ENCODE results near the gene RNU11.

The RNU11 gene

DNA sequence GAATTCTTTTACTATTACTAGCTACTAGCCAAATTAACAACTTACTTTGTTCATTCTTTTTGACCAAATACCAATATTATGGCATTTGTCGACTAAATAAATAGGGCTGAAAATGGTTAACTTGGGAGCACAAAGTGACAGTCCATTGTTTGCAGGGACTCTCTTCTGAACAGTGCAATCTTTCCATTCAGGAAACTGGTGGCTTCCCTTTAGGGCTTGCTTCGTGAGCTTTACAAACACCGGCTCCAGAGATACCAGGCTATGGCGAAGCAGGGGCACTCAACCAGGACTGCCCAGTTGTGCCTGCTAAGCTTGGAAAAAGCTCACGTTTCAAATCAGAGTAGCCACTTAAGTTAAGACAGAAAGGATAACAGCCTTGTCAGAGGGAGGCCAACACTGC is 44.0 kb upstream of the RNU11 start:
- no peak overlapping the region for H3K9ac ChIP-seq (ENCODE audit: low read length)
- TF ChIP-seq EZH2phosphoT487 (conservative IDR thresholded peaks at IDR 0.05; ENCODE audit: low read length): no peak
- TF ChIP-seq, protein P1, sequence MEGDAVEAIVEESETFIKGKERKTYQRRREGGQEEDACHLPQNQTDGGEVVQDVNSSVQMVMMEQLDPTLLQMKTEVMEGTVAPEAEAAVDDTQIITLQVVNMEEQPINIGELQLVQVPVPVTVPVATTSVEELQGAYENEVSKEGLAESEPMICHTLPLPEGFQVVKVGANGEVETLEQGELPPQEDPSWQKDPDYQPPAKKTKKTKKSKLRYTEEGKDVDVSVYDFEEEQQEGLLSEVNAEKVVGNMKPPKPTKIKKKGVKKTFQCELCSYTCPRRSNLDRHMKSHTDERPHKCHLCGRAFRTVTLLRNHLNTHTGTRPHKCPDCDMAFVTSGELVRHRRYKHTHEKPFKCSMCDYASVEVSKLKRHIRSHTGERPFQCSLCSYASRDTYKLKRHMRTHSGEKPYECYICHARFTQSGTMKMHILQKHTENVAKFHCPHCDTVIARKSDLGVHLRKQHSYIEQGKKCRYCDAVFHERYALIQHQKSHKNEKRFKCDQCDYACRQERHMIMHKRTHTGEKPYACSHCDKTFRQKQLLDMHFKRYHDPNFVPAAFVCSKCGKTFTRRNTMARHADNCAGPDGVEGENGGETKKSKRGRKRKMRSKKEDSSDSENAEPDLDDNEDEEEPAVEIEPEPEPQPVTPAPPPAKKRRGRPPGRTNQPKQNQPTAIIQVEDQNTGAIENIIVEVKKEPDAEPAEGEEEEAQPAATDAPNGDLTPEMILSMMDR (IDR thresholded peaks at IDR 0.05; ENCODE audit: insufficient read depth, low read length, poor library complexity, severe bottlenecking): no peak
- no peaks in the 10 kb centered on the region for H3K9me3 ChIP-seq (ENCODE audit: insufficient read depth, low read length)
- H3K9me2 ChIP-seq (replicated peaks; ENCODE audit: insufficient read depth, low read length): no peaks in the 10 kb centered on the region
- no peak overlapping the region for H3K27ac ChIP-seq (ENCODE audit: low read depth, low read length)
- 0 out of 2 replicates have a peak, but pooled peaks cover 4% of the 10 kb centered on the region for H3F3A ChIP-seq (ENCODE audit: insufficient read depth)
- no peaks in the 10 kb centered on the region for H3K36me3 ChIP-seq (ENCODE audit: low read length)
- no peak overlapping the region for H2AFZ ChIP-seq (ENCODE audit: low read depth, low read length, severe bottlenecking)
- no peak overlapping the region for H3K4me2 ChIP-seq (ENCODE audit: low read depth, low read length, poor library complexity, severe bottlenecking)
- no peaks in the 10 kb centered on the region for H3K27me3 ChIP-seq (ENCODE audit: low read length)
- H4K20me1 ChIP-seq (ENCODE audit: low read depth, low read length): no peaks in the 10 kb centered on the region
- H3K79me2 ChIP-seq (ENCODE audit: insufficient read depth, low read length): no peaks in the 10 kb centered on the region
- no peak overlapping the region for H3K4me3 ChIP-seq (ENCODE audit: insufficient read depth, low read length, poor library complexity, severe bottlenecking)

DNA sequence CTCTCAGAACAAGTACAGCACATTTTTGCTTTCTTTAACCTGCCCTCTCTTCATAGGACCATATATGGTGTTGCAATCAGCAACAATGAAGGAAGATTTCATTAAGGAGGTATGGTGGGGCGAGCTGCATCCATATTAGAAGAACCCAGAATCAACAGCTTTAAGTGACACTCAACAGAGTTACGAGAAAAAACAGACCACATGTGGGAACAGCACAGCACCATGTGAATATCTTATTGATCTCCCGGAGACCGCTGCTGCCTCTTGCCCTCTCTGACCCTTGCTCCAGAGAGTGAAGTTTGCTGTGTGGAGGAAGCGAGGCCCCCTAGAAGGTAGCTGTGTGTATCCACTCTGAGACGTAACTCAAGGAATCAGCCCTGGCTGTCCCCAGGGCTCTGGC is 43.4 kb upstream of the RNU11 start:
- H3K9me2 ChIP-seq (replicated peaks; ENCODE audit: insufficient read depth, low read length): no peaks in the 10 kb centered on the region
- no peak overlapping the region for H3K27ac ChIP-seq (ENCODE audit: low read depth, low read length)
- TF ChIP-seq, protein P1 (IDR thresholded peaks at IDR 0.05; ENCODE audit: insufficient read depth, low read length, poor library complexity, severe bottlenecking): no peak
- no peak for TF ChIP-seq EZH2phosphoT487 (conservative IDR thresholded peaks at IDR 0.05; ENCODE audit: low read length)
- H3K36me3 ChIP-seq (ENCODE audit: low read length): no peaks in the 10 kb centered on the region
- no peaks in the 10 kb centered on the region for H3K79me2 ChIP-seq (ENCODE audit: insufficient read depth, low read length)
- H3K4me2 ChIP-seq (ENCODE audit: low read depth, low read length, poor library complexity, severe bottlenecking): no peak overlapping the region
- H3F3A ChIP-seq (ENCODE audit: insufficient read depth): 0 out of 2 replicates have a peak, but pooled peaks cover 4% of the 10 kb centered on the region
- H3K4me3 ChIP-seq (ENCODE audit: insufficient read depth, low read length, poor library complexity, severe bottlenecking): no peak overlapping the region
- no peaks in the 10 kb centered on the region for H3K27me3 ChIP-seq (ENCODE audit: low read length)
- H4K20me1 ChIP-seq (ENCODE audit: low read depth, low read length): no peaks in the 10 kb centered on the region
- no peak overlapping the region for H2AFZ ChIP-seq (ENCODE audit: low read depth, low read length, severe bottlenecking)
- no peaks in the 10 kb centered on the region for H3K9me3 ChIP-seq (ENCODE audit: insufficient read depth, low read length)
- no peak overlapping the region for H3K9ac ChIP-seq (ENCODE audit: low read length)

DNA sequence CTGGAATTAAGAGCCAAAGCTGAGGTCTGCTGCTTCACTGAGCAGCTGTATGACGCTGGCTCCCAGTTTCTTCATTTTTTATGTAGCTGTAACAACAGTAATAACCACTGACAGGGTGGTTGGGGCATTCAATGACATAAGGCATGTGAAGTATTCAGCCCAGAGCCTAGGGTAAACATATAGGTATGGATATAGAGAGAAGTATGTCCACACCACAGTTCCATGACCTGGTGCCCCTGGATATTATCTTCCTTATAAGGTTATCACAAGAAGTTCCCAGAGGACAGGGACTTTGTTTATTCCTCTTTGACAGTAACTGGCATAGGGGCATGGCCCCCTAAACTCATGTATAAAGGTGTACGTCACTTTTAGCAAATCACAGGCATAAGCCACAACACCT is 41.6 kb upstream of the RNU11 start:
- Histone ChIP-seq H3K36me3 (ENCODE audit: low read length) (no peaks in the 10 kb centered on the region), H3K4me3 (ENCODE audit: insufficient read depth, low read length, poor library complexity, severe bottlenecking) (no peak overlapping the region)
- TF ChIP-seq EZH2phosphoT487 (conservative IDR thresholded peaks at IDR 0.05; ENCODE audit: low read length): no peak
- TF ChIP-seq, protein P1 (IDR thresholded peaks at IDR 0.05; ENCODE audit: insufficient read depth, low read length, poor library complexity, severe bottlenecking): no peak

More for the DNA sequence above, 41.6 kb upstream of the RNU11 start:
- no peaks in the 10 kb centered on the region for H3K9me2 ChIP-seq (replicated peaks; ENCODE audit: insufficient read depth, low read length)
- no peak overlapping the region for H3K4me2 ChIP-seq (ENCODE audit: low read depth, low read length, poor library complexity, severe bottlenecking)
- H3K9me3 ChIP-seq (ENCODE audit: insufficient read depth, low read length): no peaks in the 10 kb centered on the region
- no peaks in the 10 kb centered on the region for H3K79me2 ChIP-seq (ENCODE audit: insufficient read depth, low read length)
- no peak overlapping the region for H2AFZ ChIP-seq (ENCODE audit: low read depth, low read length, severe bottlenecking)
- H4K20me1 ChIP-seq (ENCODE audit: low read depth, low read length): no peaks in the 10 kb centered on the region
- no peaks in the 10 kb centered on the region for H3K27me3 ChIP-seq (ENCODE audit: low read length)
- 0 out of 2 replicates have a peak, but pooled peaks cover 4% of the 10 kb centered on the region for H3F3A ChIP-seq (ENCODE audit: insufficient read depth)
- no peak overlapping the region for H3K9ac ChIP-seq (ENCODE audit: low read length)
- H3K27ac ChIP-seq (ENCODE audit: low read depth, low read length): no peak overlapping the region
